AG09309 (cell line): Measurements from ENCODE around the gene MDK.

Source experiments
- DNase-seq: peaks from one replicate; pipeline ENCODE4 v3.0.0-alpha.2; 2010; ENCODE audit warnings: low read depth
- H3K4me3 ChIP-seq: 2 replicates; pipeline ENCODE4 v1.5.1; 2011; ENCODE audit warnings: mild to moderate bottlenecking, low read depth, low read length, moderate library complexity; ENCODE audit not compliant: control insufficient read depth
- CTCF ChIP-seq: IDR thresholded peaks from 2 replicates; pipeline ENCODE4 v1.5.1; 2011; ENCODE audit warnings: mild to moderate bottlenecking, low read depth, low read length, inconsistent platforms; ENCODE audit not compliant: insufficient read depth, control insufficient read depth; ENCODE audit errors: missing control alignments

Gene MDK

GRCh38 chr11:46387919-46388618 is 6.6 kb downstream of the MDK start:
- TF ChIP-seq CTCF: no peak
- DNase-seq: no peak
- no peak overlapping the region for H3K4me3 ChIP-seq

- no peak for DNase-seq
- H3K4me3 ChIP-seq: peak overlapping the region; percentile 50; the same call in 1 of the 2 replicates
- no peak for TF ChIP-seq CTCF
Observed at GRCh38 chr11:46388619-46389449, 7.4 kb downstream of the MDK start.

GRCh38 chr11:46389450-46390330 is 8.2 kb downstream of the MDK start:
- peak overlapping the region; percentile 50 for H3K4me3 ChIP-seq
- no peak for DNase-seq

GRCh38 chr11:46390331-46391171 is 9.1 kb downstream of the MDK start:
- H3K4me3 ChIP-seq: no peak overlapping the region
- no peak for DNase-seq
- TF ChIP-seq CTCF: no peak

More at GRCh38 chr11:46389450-46390330, 8.2 kb downstream of the MDK start:
- peak; percentile 92 for TF ChIP-seq CTCF

- no peak for DNase-seq
- TF ChIP-seq CTCF: no peak
- no peak overlapping the region for H3K4me3 ChIP-seq
Observed at GRCh38 chr11:46391186-46391577, 9.7 kb downstream of the MDK start.
